Nephron (organoid): Measurements from ENCODE around the gene NLGN4Y.

Source experiments
- H3K27ac Mint-ChIP-seq, 3 experiments: 2 replicates each; pipeline ENCODE4 v1.8.0; 2020; ENCODE audit warnings: mixed read lengths in 3 of 3, mild to moderate bottlenecking in 2 of 3, moderate library complexity in 1 of 3
- H3K27me3 Mint-ChIP-seq: 2 replicates; pipeline ENCODE4 v1.8.0; 2021; ENCODE audit warnings: low read depth, mild to moderate bottlenecking, moderate library complexity, mixed read lengths
- H3K36me3 Mint-ChIP-seq: 2 replicates; pipeline ENCODE4 v1.8.0; 2020; ENCODE audit warnings: low read depth, mixed read lengths
- H3K4me1 Mint-ChIP-seq: 2 replicates; pipeline ENCODE4 v1.8.0; 2020; ENCODE audit warnings: mixed read lengths
- H3K4me3 Mint-ChIP-seq, 3 experiments: 2 replicates each; pipeline ENCODE4 v1.8.0; 2020; ENCODE audit warnings: mild to moderate bottlenecking in 3 of 3, mixed read lengths in 3 of 3, moderate library complexity in 2 of 3
- H3K9me3 Mint-ChIP-seq: 2 replicates; pipeline ENCODE4 v1.8.0; 2020; ENCODE audit warnings: mixed read lengths
- TF ChIP-seq, protein P1 (sequence below), 3 experiments: fragments of 200-600 bp; sonication (generic); IDR thresholded peaks; one replicate each; pipeline ENCODE4 v1.5.0; 2021; ENCODE audit warnings: antibody characterized with exemption in 3 of 3; ENCODE audit not compliant: unreplicated experiment in 3 of 3

Gene NLGN4Y

DNA sequence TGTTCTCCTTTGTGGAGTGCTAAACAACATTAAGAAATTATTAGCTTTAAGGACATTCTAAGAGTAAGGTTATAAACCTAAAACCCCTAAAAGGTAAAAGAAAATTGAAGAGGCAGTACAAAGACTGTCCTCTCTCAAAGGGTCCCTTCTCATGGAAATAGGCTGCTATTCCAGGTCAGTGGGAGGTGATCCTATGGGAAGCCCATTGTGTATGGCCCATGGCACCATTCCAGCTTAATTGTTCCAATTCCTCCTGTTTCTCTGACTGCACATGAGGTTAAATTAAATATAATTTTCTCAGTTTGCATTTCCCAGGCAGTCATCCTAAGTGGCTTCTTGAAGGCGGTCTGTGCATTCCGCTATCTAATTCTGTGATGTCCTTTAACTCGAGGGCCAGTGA, 57.0 kb downstream of the NLGN4Y start:
- H3K27ac Mint-ChIP-seq, result no peak overlapping the region
- no peak overlapping the region for H3K4me3 Mint-ChIP-seq
- no peaks in the 10 kb centered on the region for H3K9me3 Mint-ChIP-seq
- H3K4me1 Mint-ChIP-seq, result no peaks in the 10 kb centered on the region
- no peaks in the 10 kb centered on the region for H3K36me3 Mint-ChIP-seq
- TF ChIP-seq, protein P1, sequence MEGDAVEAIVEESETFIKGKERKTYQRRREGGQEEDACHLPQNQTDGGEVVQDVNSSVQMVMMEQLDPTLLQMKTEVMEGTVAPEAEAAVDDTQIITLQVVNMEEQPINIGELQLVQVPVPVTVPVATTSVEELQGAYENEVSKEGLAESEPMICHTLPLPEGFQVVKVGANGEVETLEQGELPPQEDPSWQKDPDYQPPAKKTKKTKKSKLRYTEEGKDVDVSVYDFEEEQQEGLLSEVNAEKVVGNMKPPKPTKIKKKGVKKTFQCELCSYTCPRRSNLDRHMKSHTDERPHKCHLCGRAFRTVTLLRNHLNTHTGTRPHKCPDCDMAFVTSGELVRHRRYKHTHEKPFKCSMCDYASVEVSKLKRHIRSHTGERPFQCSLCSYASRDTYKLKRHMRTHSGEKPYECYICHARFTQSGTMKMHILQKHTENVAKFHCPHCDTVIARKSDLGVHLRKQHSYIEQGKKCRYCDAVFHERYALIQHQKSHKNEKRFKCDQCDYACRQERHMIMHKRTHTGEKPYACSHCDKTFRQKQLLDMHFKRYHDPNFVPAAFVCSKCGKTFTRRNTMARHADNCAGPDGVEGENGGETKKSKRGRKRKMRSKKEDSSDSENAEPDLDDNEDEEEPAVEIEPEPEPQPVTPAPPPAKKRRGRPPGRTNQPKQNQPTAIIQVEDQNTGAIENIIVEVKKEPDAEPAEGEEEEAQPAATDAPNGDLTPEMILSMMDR (IDR thresholded peaks at IDR 0.05; ENCODE audit: unreplicated experiment in 3 of 3), result no peak
- no peaks in the 10 kb centered on the region for H3K27me3 Mint-ChIP-seq

DNA sequence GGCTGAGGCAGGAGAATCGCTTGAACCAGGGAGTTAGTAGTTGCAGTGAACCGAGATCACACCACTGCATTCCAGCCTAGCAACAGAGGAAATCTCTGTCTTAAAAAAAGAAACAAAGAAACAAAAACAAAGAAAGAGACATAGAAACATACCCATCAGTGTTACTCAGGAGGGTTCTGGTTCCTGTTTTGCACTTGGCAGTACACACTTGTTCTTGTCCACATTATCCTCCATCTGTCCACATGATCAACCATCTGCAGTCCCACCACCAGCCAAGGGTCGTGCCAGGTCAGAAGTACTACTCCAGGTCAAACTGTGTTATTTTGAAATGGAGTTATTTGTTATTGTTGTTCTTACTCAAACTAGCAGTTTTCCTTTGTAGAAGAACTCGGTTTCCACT, 62.4 kb downstream of the NLGN4Y start:
- Mint-ChIP-seq H3K4me3 (no peak overlapping the region), H3K27ac (no peak overlapping the region), H3K27me3 (no peaks in the 10 kb centered on the region), H3K9me3 (no peaks in the 10 kb centered on the region), H3K4me1 (no peaks in the 10 kb centered on the region), H3K36me3 (no peaks in the 10 kb centered on the region)
- TF ChIP-seq, protein P1 (IDR thresholded peaks at IDR 0.05; ENCODE audit: unreplicated experiment in 3 of 3), result no peak

DNA sequence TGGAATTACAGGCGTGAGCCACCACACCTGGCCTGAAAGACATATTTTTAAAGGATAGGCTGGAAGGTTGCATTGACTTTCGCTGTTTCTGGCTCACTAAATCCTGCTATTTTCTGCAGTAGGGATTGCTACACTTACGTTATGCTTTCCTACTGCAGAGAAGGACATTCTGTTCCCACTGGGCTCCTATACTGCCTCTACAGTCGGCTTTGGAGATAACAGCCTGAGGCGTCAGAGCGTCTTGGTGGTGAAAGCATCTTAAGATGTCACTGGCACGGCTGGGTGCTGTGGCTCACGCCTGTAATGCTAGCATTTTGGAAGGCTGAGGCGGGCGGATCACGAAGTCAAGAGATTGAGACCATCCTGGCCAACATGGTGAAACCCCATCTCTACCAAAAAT, 77.0 kb downstream of the NLGN4Y start:
- no peak overlapping the region for H3K27ac Mint-ChIP-seq
- no peaks in the 10 kb centered on the region for H3K36me3 Mint-ChIP-seq
- no peaks in the 10 kb centered on the region for H3K9me3 Mint-ChIP-seq
- TF ChIP-seq, protein P1 (IDR thresholded peaks at IDR 0.05; ENCODE audit: unreplicated experiment in 3 of 3), result no peak
- no peak overlapping the region for H3K4me3 Mint-ChIP-seq
- no peaks in the 10 kb centered on the region for H3K4me1 Mint-ChIP-seq
- no peaks in the 10 kb centered on the region for H3K27me3 Mint-ChIP-seq

DNA sequence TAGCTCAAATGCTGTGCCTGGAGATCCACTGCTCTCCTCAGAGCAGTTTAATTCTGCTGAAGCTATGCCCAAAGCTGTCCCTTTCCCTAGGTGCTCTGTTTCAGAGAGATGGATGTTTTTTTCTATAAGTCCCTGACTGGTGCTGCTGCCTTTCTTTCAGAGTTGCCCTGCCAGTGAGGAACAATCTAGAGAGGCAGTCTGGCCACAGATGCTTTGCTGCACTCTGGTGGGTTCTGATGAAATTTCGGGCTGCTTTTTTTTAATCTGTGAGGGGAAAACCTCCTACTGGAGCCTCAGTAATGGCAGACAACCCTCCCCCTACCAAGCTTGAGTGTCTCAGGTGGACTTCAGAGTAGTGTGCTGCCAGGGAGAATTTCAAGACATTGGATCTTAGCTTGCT, 93.3 kb downstream of the NLGN4Y start:
- Mint-ChIP-seq H3K36me3 (no peaks in the 10 kb centered on the region), H3K9me3 (no peaks in the 10 kb centered on the region), H3K27ac (no peak overlapping the region), H3K4me1 (no peaks in the 10 kb centered on the region), H3K27me3 (no peaks in the 10 kb centered on the region), H3K4me3 (no peak overlapping the region)
- TF ChIP-seq, protein P1 (IDR thresholded peaks at IDR 0.05; ENCODE audit: unreplicated experiment in 3 of 3), result no peak

DNA sequence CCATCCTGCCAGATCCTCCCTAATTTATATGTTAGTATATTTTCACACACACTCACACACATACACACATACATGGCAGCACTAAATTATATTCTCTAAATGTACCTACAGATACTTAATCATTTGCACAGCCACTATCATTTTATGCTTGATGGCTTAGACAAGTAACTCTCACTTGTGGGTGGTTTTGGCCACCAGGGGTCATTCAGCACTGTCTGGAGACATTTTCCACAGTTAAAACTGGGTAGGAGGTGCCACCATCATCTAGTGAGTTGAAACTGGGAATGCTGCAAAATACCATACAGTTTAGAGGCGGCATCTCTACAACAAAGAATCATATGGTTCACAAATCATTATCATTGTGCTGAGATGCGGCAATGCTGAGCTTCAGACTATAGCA, 94.2 kb downstream of the NLGN4Y start:
- Mint-ChIP-seq H3K4me3 (no peak overlapping the region), H3K27ac (no peak overlapping the region), H3K27me3 (no peaks in the 10 kb centered on the region), H3K9me3 (no peaks in the 10 kb centered on the region), H3K4me1 (no peaks in the 10 kb centered on the region), H3K36me3 (no peaks in the 10 kb centered on the region)
- TF ChIP-seq, protein P1 (IDR thresholded peaks at IDR 0.05; ENCODE audit: unreplicated experiment in 3 of 3), result no peak

DNA sequence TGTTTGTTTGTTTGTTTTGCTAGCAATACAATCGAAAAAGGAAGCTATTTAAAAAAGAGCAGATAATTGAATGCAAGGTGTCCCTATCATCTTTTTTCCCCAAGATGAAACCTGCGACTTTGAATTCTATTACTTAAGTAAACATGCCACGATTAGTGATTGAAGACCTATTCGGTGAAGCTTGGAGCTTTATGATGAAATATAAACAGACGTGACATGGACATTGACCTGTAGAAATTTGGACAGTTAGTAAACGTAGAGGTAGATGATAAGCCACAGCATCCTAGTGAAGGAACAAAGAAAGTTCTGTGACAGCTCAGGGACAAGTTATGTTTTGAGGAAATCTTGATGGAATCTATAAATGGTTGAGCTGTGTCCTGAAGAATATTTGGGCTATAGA, 103.9 kb downstream of the NLGN4Y start:
- Mint-ChIP-seq H3K36me3 (no peaks in the 10 kb centered on the region), H3K27ac (no peak overlapping the region), H3K27me3 (no peaks in the 10 kb centered on the region), H3K4me1 (no peaks in the 10 kb centered on the region), H3K4me3 (no peak overlapping the region), H3K9me3 (no peaks in the 10 kb centered on the region)
- TF ChIP-seq, protein P1 (IDR thresholded peaks at IDR 0.05; ENCODE audit: unreplicated experiment in 3 of 3), result no peak
